Rectal smooth muscle tissue (tissue), 1 donor: ENCODE results near the gene LIPE.

ENCODE experiments used
- H3K27ac ChIP-seq: one replicate; pipeline ENCODE4 v1.7.0; 2013; ENCODE audit warnings: low read depth, low read length, inconsistent platforms
- H3K27me3 ChIP-seq: one replicate; pipeline ENCODE4 v1.7.0; 2013; ENCODE audit warnings: low read length; ENCODE audit not compliant: control insufficient read depth, insufficient read depth
- H3K36me3 ChIP-seq: one replicate; pipeline ENCODE4 v1.7.0; 2013; ENCODE audit warnings: low read length; ENCODE audit not compliant: control insufficient read depth, insufficient read depth
- H3K4me1 ChIP-seq: one replicate; pipeline ENCODE4 v1.7.0; 2013; ENCODE audit warnings: low read length; ENCODE audit not compliant: control insufficient read depth, insufficient read depth
- H3K4me3 ChIP-seq: one replicate; pipeline ENCODE4 v1.7.0; 2013; ENCODE audit warnings: low read length
- H3K9ac ChIP-seq: one replicate; pipeline ENCODE4 v1.7.0; 2013; ENCODE audit warnings: low read length

Gene LIPE

GRCh38 chr19:42440357-42441048 lies 13.3 kb upstream of the LIPE start:
- H3K36me3 ChIP-seq = no peaks in the 10 kb centered on the region
- no peaks in the 10 kb centered on the region for H3K4me1 ChIP-seq
- no peak overlapping the region for H3K27ac ChIP-seq
- H3K4me3 ChIP-seq = no peak overlapping the region
- H3K27me3 ChIP-seq = no peaks in the 10 kb centered on the region
- no peak overlapping the region for H3K9ac ChIP-seq

DNA sequence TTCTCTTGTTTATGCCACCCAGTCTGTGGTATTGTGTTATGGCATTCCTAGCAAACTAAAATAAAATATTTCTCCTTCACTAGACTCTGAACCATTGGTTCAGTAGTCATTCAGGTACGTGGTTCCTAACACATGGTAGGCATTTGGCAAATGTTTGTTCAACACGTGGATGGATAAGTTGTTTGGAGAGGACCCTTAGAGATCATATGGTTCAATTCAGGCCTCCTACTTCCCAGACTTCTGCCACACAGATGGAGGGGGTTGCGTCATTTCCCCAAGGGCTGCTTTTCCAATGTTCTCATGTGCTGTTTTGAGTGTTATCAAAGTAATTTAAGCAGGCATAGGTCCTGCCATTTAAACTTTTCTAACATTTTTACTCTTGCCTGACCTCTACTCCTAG lies 8.8 kb upstream of the LIPE start:
- Histone ChIP-seq H3K27me3 (no peaks in the 10 kb centered on the region), H3K9ac (no peak overlapping the region), H3K27ac (no peak overlapping the region), H3K36me3 (no peaks in the 10 kb centered on the region), H3K4me3 (no peak overlapping the region), H3K4me1 (no peaks in the 10 kb centered on the region)

- no peak overlapping the region for H3K9ac ChIP-seq
- no peak overlapping the region for H3K27ac ChIP-seq
- no peaks in the 10 kb centered on the region for H3K36me3 ChIP-seq
- H3K4me3 ChIP-seq = no peak overlapping the region
- H3K4me1 ChIP-seq = no peaks in the 10 kb centered on the region
- no peaks in the 10 kb centered on the region for H3K27me3 ChIP-seq
Measured at GRCh38 chr19:42435316-42435715, 8.1 kb upstream of the LIPE start.

DNA sequence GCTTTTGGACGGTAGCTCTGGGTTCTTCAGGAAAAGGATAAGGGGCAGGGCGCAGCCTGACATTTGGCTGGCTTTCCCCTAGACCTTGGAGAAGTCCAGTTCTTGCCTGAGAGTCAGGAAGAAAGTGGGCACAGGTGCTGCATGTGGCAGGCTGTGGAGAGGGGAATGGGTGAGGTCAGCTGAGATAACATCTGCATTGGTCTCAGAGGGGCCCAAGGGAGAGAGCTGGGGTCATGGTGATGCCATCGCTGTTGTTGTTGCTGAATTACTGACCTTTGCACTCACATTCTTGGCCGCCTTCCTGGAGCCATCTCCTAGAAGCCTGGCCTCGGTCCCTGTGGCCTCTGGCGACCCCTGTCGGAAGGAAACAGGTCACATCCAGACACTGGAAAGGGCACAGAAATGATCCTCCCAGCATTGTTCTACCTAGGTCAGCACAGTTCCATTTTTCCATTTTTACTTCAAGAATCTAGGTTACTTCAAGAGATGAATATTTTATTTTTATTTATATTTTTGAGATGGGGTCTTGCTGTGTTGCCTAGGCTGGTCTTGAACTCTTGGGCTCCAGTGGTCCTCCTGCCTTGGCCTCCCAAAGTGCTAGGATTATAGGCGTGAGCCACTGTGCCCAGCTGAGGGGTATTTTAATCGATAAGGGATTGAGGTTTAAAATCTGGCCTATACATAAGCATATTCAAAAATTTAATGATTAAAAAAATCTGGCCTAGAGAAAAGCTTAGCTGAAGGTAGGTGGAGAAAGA lies 6.5 kb upstream of the LIPE start:
- Histone ChIP-seq H3K4me3 (no peak overlapping the region), H3K27ac (no peak overlapping the region), H3K9ac (no peak overlapping the region), H3K36me3 (no peaks in the 10 kb centered on the region), H3K4me1 (no peaks in the 10 kb centered on the region), H3K27me3 (no peaks in the 10 kb centered on the region)

DNA sequence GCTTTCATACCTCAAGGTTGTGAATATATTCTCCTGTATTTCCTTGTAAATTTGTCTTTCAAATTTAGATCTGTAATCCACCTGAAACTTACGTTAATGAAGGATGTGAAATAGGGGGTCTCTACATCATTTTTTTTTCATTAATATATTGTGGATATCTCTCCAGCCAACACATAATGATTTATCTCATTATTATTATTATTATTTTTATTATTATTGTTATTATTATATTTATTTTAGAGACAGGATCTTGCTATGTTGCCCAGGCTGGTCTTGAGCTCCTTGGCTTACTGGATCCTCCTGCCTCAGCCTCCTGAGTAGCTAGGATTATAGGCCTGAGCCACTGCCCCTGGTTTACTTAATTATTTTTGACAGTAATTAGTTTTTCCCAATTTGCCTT lies 4.3 kb upstream of the LIPE start:
- Histone ChIP-seq H3K36me3 (no peaks in the 10 kb centered on the region), H3K4me3 (no peak overlapping the region), H3K27me3 (no peaks in the 10 kb centered on the region), H3K9ac (no peak overlapping the region), H3K4me1 (no peaks in the 10 kb centered on the region), H3K27ac (no peak overlapping the region)

DNA sequence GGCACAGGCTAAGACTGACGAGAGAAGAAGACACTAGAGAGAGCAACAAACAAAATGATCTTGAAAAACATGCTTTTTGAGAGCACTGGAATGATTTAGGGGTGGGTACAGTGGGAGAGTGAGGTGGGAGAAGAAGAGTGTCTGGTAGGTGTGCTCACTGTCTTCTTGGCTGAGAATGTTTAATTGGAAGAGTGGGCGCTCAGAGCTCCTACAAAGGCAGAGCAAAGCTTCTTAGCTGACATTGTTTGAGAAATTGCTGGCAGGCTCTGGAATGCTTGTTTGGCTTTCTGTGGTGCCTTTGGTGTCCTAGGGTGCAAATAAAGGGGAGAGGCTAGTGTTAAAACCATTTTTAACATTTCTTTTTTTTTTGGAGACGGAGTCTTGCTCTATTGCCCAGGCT lies 1.5 kb upstream of the LIPE start:
- no peak overlapping the region for H3K9ac ChIP-seq
- H3K4me3 ChIP-seq = no peak overlapping the region
- H3K36me3 ChIP-seq = no peaks in the 10 kb centered on the region
- H3K27me3 ChIP-seq = no peaks in the 10 kb centered on the region
- peaks cover 2% of the 10 kb centered on the region for H3K4me1 ChIP-seq
- H3K27ac ChIP-seq = no peak overlapping the region

- H3K27ac ChIP-seq = no peak overlapping the region
- H3K4me3 ChIP-seq = no peak overlapping the region
- no peak overlapping the region for H3K9ac ChIP-seq
- peaks cover 5% of the 10 kb centered on the region for H3K4me1 ChIP-seq
- H3K27me3 ChIP-seq = no peaks in the 10 kb centered on the region
- no peaks in the 10 kb centered on the region for H3K36me3 ChIP-seq
Measured at GRCh38 chr19:42426643-42427042, 545 bp downstream of the LIPE start.

DNA sequence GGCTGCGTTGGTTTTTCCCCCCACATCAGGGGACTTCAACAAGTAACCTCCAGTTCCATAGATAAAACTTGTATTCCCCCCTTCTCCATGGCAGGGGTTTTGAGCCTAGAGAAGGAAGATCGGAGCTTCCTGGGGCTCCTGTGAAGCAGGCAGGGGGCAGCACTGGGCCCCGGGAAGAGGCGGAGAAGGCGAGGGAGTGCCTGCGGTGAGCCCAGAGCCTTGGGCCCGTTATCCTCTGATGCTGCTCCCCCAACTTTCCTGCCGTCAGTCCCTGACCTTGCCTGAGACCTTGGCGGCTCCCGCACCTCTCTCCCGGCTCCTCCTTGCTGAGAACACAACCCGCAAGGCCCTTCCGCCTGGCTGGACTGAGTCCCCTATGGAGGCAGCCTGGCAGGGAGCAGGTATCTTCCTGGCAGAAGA lies 2.5 kb downstream of the LIPE start:
- no peaks in the 10 kb centered on the region for H3K36me3 ChIP-seq
- H3K27me3 ChIP-seq = no peaks in the 10 kb centered on the region
- peaks cover 5% of the 10 kb centered on the region for H3K4me1 ChIP-seq
- no peak overlapping the region for H3K27ac ChIP-seq
- no peak overlapping the region for H3K4me3 ChIP-seq
- H3K9ac ChIP-seq = no peak overlapping the region

DNA sequence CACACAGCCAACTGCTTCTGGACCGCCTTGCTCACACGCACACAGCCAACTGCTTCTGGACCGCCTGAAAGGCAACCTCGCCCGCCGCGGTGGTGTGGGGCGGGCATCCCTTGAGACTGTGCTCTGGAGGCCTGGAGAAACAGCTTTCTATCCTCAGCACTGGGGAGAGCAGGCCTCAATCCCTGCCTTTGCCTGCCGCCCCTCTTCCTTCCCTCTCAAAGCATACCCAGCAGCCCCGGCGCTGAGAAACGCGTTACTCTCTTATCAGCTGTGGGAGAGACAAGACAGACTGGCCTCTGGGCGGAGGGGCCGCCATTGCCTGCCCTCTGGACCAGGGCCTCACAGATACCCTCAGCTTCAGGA lies 2.9 kb downstream of the LIPE start:
- H3K27me3 ChIP-seq = no peaks in the 10 kb centered on the region
- H3K27ac ChIP-seq = no peak overlapping the region
- no peak overlapping the region for H3K9ac ChIP-seq
- no peaks in the 10 kb centered on the region for H3K36me3 ChIP-seq
- peaks cover 5% of the 10 kb centered on the region for H3K4me1 ChIP-seq
- H3K4me3 ChIP-seq = peak overlapping the region; percentile 83

GRCh38 chr19:42423462-42424344 lies 3.5 kb downstream of the LIPE start:
- no peaks in the 10 kb centered on the region for H3K27me3 ChIP-seq
- H3K27ac ChIP-seq = peak overlapping the region; percentile 37
- H3K4me1 ChIP-seq = peaks cover 5% of the 10 kb centered on the region
- H3K9ac ChIP-seq = peak overlapping the region; percentile 57
- H3K4me3 ChIP-seq = peak overlapping the region; percentile 83
- no peaks in the 10 kb centered on the region for H3K36me3 ChIP-seq

GRCh38 chr19:42422901-42423461 lies 4.2 kb downstream of the LIPE start:
- H3K9ac ChIP-seq = peak overlapping the region; percentile 57

More at GRCh38 chr19:42422901-42423461, 4.2 kb downstream of the LIPE start:
- peak overlapping the region; percentile 3 for H3K27ac ChIP-seq
- H3K27me3 ChIP-seq = no peaks in the 10 kb centered on the region
- H3K4me3 ChIP-seq = peak overlapping the region; percentile 83
- no peaks in the 10 kb centered on the region for H3K36me3 ChIP-seq
- peaks cover 5% of the 10 kb centered on the region for H3K4me1 ChIP-seq
